ENCODE data around the gene S100A3.
"Not testable (repeated sequence)": the region's sequence is repeated elsewhere in the genome, so short reads cannot be mapped to it uniquely, and the experiment has no call there.

Gene S100A3

DNA sequence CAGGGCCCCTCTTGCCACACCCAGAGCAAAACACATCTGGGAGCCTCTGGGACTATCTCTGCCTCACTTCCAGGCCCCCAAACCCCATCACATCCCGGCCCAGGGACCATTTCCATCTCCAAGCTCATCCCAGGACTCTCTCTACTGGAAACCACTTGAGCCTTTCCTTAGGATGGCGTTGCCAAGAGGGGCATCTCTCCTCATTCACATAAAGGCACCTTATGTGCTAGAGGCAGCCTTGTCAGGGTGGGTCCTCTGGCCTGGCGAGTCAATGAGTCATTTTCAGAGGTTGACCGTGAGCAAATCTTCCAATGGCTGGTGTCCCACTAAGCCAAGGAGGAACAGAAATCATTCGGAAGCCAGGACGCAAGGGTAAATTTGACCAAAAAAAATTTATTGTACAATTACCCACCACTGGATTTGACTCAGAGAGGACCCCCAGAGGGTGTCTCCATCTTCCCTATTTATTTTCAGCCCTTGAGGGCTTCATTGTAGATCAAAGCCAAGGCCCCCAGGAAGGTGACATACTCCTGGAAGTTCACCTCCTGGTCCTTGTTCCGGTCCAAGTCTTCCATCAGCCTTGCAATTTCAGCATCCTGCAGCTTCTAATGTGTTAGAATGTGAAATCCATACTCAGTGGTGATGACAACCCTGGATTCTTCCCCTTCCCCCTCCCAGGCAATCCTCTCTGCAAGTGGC, 14.7 kb downstream of the S100A3 start:
- no peak for DNase-seq

DNA sequence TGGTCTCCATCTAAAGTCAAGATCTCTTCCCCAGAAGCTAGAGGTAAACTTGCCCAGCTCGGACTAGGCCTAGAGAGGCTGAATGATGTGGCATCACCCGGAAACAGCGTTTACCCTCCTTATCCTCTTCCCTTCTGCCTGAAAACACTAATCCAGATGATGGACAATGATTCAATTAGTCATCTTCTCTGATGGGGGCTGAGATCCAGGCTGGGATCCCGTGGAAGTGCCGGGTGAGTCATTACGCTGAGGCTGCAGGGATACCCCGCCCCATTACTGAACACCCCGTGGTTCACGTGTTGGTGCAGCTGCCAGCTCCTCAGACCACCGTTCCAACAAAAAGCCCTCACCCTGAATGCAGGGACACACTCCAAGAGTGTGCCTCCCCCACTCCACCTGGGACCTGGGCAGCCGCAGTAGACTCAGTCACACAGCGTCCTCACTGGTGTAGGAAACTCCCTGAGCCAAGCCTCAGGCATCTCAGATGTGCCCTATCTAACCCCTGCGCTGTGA, 15.3 kb downstream of the S100A3 start:
- peak; percentile 42 for DNase-seq

DNA sequence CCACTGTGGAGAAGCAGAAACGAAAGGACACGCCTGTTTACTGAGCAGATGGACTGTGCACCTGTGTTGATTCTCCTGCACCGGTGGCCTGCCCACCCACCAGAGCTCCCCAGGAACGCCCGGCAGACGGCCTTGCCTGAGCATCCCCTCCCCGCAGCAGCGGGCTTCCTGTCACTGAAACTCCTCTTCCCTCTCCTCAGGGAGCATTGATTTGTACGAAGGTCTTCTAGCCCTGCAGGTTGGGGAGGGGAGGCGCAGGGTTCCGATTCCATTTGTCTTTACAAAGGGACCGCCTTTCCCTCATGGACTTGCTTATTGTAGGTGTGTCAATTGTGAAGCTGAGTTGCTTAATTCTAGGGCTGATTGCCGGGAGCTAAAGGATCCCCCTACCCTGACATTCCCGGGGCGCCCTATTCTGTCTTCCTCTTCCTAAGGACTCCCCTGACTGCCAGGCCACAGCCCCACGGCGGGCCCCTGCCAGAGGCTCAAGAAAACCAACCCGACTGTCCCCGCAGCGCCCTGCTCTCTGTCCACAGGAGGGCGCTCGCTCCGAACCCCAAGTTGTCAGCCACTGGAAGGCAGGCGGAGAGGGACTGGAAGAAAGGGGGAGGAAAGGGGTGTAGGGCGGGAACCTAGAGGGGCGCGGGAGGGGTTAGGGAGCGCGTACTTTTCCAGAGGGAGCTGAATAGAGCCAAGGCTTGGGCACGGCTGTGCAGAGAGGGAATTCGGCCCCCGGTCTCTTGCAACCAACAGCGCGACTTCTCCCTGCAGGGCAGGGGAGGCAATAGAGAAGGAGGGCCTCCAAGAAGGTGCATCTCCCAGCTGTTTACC, 16.1 kb downstream of the S100A3 start:
- DNase-seq, result peak; percentile 69

DNA sequence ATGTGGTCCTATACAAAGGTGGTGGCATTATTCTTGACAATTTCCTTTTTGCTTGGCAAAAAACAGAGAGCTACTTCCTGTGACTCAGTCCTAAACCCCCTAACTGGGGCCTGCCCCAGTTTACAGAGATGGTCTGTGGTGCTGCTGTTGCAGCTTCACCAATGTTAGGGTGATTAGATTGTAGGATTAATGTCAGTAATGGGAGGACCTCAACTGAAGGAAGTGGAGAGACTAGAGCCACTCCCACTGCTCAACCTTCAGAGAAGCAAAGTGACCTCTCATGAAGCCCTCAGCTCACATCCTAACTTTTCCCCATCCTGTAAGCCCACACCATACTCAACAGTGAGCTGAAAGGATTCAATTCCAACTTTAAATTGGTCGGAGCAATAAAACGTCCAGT, 16.9 kb downstream of the S100A3 start:
- no peak for DNase-seq

DNA sequence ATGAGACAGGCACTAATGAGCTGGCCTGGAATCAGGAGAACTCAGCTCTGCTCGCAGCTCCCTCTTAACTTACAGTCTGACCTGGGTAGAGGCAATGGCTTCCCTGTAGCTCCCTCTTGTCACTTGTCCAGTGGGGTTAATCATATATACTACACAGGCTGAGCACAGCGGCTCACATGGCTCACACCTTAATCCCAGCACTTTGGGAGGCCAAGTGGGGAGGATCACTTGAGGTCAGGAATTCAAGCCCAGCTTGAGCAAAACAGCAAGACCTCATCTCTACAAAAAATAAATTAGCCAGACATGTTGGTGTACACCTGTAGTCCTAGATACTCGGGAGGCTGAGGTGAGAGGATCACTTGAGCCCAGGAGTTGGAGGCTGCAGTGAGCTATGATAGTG, 17.4 kb downstream of the S100A3 start:
- no peak for DNase-seq

DNA sequence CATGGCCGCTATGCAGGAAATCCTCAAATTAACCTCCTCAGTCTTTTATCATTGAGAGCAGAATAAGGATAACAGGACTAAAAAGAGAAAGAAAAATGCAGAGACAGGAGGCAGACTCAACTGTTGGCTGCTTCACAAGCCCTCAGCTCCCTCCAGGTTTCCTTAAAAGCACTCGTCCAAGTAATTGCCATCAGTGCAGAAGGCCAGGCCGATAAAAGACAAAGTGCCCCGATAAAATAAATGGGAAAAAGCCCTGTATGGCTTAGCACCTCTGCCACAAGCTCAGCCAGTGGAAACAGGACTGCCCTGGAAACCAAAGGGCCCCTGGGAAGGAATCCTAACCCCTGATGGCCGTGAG, 21.4 kb downstream of the S100A3 start:
- DNase-seq, result no peak

DNA sequence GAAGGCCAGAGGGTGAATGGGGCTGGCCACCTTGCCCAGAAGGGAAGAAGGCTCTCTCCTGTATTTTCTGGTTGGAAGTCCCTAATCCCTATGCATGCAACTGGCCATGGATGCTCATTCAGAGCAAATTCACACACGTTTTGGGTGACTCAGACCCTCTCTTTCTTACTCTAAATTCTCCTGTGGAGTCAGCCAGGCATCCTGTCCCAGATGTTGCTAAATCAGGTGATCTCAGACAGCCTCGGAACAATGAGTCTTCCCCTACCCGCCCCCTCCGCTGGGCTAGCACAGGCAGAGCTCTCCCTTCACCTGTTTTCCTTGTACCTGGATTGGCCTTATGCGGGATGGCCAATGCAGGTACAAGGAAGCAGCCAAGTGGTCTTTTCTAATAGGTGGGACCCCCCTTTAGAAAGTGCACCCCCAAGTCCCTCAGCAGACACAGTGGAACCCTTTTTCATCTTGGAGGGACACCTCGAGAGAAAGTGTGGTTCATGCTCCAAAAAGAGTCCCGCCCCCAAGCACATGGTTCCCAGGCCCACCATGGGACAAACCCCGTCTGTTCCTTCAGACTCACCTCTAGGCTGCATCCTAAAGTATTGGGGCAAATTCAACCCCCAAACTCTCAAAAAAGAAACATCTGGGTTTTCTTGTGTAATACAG, 21.9 kb downstream of the S100A3 start:
- no peak for DNase-seq

DNA sequence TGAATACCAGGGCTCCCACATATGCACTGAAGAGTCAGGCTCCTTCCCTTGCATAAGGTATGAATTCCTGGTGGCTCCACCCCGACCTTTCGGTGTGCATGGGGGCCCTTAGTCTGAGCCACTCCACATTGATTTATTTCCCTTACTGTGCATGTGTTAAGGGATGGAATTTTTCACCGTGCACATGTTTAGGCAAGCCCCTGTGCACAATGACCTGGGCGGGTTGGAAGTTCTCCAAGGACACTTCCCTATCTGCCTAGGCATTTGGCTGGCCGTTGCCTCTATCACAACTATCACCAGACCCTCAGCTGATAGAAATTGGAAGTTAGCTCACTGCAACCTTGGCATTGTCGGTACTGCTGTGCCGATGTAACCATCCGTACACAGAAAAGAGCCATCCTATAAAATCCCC, 22.9 kb downstream of the S100A3 start:
- DNase-seq, result no peak

DNA sequence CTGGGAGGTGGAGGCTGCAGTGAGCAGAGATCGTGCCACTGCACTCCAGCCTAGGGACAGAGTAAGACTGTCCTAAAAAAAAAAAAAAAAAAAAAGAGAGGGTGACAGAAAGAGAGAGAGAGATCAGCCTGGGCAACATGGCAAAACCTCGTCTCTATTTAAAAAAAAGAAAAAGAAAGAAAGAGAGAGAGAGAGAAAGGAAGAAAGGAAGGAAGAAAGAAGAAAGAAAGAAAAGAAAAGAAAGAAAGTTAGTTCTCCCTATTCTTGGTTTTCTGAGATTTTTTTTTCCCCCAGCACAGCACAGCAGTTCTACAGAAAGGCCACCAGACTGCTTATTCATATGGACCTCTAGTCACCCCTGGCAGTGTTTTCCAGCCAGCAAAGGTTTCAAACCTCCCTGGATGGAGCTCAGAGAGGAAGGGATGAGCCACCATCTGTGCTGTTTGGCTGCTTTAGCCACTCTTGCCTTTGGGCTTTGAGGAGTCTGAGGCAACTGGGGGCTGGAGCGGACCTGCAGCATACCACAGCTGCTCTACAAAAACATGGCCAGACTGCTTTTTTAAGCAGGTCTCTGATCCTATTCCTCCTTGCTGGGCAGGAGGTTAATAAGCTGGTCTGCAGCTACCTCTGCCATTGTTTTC, 23.9 kb downstream of the S100A3 start:
- DNase-seq, result no peak

DNA sequence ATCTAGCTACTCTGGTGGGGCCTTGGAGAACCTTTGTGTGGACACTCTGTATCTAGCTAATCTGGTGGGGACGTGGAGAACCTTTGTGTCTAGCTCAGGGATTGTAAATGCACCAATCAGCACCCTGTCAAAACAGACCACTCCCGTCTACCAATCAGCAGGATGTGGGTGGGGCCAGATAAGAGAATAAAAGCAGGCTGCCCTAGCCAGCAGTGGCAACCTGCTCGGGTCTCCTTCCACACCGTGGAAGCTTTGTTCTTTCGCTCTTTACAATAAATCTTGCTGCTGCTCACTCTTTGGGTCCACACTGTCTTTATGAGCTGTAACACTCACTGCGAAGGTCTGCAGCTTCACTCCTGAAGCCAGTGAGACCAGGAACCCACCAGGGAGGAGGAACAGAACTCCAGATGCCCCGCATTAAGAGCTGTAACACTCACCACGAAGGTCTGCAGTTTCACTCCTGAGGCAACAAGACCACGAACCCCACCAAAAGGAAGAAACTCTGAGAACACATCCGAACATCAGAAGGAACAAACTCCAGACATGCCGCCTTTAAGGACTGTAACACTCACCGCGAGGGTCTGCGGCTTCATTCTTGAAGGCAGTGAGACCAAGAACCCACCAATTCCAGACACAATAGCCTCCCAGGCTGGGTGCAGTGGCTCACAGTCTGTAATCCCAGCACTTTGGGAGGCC, 26.6 kb downstream of the S100A3 start:
- DNase-seq, result not testable (repeated sequence)

DNA sequence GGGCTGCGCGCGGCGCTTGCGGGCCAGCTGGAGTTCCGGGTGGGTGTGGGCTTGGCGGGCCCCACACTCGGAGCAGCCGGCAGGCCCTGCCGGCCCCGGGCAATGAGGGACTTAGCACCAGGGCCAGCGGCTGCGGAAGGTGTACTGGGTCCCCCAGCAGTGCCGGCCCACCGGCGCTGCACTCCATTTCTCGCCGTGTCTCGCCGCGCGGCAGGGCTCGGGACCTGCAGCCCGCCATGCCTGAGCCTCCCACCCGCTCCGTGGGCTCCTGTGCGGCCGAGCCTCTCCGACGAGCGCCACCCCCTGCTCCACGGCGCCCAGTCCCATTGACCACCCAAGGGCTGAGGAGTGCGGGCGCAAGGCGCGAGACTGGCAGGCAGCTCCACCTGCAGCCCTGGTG, 27.2 kb downstream of the S100A3 start:
- not testable (repeated sequence) for DNase-seq

DNA sequence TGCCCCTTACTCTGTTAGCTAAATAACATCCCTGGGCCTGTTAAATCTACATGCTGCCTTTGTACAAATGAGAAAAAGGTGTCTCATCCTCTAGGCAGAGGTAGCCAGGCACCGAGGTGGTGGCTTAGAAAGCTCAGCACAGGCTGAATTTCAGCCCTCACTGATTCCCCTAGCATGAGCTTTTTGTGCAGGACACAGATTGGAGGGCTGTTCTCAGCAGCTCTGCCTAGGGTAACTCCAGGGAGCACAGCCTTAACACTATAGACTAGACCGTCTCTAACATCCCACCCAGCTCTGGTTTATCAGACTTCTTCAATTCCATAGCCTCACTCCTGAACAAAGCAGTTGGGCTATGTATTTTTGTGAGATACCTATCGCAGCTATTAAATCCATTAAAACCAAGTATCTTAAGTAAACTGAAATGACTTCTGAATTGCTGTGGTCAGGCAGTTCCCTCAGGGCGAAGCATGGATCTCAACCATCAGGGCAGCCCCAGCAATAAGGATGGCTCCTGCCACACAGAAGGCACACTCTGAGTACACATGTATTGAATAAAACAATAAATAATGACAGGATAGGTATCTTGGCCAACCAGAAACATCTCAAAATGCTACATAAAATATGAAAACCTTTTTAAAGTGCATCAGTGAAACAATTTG, 28.1 kb downstream of the S100A3 start:
- DNase-seq, result no peak

DNA sequence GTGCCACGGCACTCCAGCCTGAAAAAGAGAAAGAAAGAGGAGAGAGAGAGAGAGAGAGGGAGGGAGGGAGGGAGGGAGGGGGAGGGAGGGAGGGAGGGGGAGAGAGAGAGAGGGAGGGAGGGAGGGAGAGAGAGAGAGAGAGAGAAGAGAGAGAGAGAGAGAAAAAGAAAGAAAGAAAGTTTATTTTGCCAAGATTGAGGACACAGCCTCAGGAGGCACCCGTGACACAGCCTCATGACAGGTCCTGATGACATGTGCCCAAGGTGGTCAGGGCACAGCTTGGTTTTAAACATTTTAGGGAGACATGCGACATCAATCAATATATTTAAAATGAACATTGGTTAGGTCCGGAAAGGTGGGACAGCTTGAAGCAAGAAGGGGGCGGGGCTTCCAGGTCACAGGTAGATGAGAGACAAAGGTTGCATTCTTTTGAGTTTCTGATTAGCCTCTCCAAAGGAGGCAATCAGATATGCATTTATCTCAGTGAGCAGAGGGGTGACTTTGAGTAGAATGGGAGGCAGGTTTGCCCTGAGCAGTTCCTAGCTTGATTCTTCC, 28.8 kb downstream of the S100A3 start:
- DNase-seq, result not testable (repeated sequence)

DNA sequence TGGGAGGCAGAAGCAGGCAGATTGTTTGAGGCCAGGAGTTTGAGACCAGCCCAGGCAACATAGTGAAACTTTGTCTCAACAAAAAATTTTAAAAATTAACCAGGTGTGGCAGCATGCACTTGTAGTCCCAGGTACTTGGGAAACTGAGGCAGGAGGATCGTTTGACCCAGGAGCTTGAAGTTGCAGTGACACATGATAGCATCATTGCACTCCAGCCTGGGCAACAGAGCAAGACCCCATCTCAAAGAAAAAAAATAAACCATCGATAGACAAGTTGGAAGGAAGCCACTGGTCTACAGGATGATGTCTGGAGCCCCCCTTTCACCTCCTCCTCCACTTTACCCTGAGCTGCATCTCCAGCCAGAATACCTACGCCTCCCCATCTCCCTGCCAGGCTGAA, 29.8 kb downstream of the S100A3 start:
- DNase-seq, result no peak

DNA sequence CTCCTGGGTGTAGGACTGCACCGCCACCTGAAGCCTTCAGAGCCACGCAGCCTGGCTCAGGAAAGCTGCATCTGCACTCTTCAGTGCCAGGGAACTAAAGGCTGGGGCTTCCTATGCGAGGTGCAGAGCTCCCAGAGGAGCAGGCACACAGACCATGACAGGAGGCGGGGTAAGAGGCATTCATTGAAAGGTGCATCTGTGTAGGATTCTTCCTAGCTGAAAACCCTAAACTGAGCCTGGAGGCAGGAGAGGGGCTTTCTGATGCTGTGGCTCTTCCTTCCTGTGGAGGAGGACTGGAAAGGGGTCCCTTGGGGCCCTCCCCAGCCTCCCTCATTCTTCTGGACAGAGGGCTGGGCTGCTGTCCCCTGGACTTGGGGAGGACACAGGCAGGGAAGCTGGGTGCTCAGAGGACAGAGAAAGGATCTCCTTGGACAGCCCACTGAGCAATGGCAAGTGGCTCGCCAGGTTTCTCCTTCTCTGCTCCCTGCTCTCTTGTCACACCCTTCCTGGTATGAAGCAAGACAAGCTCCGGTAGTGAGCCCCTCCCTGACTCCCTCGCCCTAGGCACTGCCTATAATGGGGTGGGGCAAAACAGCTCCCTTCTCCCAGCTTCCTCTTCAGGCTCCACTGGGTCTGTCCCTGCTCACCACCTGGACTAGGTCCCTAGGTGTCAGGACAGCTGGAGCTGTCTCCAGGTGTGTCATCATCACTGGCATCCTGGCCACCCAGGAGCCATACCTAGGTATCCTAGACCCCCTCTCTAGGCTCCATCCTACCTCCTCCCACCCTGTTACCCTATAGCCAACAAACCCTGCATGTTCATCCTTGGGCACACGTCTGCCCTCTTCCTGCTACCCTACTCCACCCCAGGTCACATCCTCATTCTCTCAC, 33.3 kb downstream of the S100A3 start:
- DNase-seq, result peak; percentile 53

DNA sequence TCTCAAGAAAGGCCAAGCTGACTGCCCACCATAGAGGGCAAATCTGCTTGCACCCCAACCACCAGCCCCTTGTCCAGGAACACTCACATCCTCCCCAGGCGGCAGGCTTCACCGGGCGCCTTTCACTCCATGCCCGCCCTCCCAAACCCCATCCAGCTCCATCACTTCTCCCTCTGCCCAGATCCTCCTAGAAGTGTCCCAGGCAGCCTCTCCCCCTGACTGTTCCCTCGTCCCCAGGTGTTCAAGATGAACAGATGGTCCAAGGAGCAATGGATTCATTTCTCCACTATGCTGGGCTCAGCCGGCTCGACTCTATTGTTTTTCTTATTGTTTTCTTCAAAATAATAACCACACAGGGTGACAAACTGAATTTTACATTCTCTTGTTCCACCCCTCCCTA, 35.4 kb downstream of the S100A3 start:
- DNase-seq, result no peak

DNA sequence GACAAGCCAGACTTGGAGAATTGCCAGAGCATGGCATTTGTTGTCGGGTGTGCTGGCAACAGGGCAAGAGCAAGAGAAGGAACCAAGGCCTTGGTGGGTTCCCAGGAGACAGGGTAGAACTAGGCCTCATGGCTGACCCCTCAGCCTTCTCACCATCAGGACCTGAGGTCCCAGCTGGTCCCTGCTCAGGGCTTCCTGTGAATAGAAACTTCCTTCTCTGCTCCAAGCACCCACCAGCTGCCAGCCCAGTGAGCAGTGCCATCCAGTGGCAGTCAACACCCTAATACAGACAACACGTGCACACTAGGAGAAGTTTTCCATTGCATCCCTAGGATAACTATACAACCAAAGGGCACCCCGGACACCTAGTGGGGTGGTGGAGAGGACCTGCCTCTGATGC, 36.0 kb downstream of the S100A3 start:
- DNase-seq, result peak; percentile 11

DNA sequence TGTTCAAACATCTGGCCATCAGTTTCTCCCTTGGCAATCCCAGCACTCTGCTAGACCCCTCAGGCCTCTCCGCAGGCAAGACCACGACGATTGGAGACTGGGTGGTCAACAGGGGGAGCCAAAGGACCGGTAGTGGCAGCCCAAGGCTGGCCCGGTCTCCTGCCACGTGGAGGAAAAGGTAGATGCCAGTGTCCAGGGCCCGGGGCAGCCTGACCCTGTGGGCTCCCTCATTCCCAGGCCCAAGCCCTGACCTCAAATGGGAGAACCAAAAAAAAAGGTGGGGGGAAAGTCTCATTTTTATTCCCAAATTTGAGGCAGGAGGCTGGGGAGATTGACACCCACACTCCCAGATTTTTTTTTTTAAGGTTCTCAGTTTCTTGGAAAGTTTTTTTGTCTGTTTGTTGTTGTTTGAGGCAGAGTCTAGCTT, 38.1 kb downstream of the S100A3 start:
- peak; percentile 72 for DNase-seq

DNA sequence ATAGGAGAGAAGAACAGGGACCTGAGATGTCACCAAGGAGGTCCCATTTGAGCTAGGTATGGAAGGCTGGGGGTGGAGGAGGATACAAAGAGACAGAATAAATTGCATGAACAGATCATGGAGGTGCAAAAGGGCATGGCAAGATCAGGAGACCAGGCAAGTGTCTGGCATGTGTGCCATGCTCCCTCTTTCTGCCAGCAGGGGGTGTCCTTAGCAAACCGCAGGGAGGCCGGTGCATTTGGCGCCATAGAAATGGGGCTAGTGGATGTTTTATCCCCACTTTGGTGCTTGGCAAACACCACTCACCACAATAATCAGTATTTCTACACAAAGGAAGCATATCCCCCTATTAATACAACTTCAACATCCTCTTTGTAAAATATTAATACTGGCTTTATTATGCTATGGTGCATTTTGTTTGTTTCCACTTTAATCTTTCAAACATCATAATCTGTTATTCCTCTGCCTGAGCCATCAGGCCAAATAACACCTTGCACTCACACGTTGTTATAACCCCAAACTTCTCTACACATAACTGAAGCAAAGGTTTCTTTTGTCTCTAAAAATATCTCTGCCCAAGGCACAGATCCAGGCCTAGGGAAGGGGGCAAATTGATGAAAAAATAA, 39.2 kb downstream of the S100A3 start:
- DNase-seq, result peak; percentile 36

DNA sequence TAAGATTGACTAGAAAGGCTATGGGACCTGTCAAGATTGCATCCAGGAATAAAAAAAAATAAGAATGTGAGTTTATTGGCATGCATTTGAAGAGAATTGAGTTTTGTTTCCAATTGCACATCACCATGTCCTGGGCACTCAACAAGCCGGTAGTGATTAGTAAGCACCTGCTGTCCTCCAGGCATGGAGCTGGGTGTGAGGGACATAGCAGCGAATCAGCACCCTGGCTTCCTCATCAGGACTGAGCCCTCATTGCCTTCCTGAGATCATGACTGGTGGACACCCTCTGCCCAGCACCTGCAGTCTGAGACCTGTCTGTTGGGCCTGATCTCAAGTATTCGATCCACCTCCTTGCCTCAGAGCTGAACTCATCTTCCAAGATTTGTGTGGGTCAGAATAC, 40.0 kb downstream of the S100A3 start:
- DNase-seq, result no peak
